GM21360 (cell line): ENCODE results near the gene PTPRT.
"Not testable (repeated sequence)": the region's sequence is repeated elsewhere in the genome, so short reads cannot be mapped to it uniquely, and the experiment has no call there.

Source experiments
- ATAC-seq: cut with Tn5 transposase; IDR thresholded peaks from one replicate; pipeline ENCODE4 v1.9.1; 2021; ENCODE audit warnings: mild to moderate bottlenecking, moderate library complexity; ENCODE audit not compliant: unreplicated experiment

Gene PTPRT

GRCh38 chr20:42920776-42921175 lies 268.9 kb downstream of the PTPRT start:
- no peak for ATAC-seq

GRCh38 chr20:42919316-42919715 lies 270.4 kb downstream of the PTPRT start:
- ATAC-seq = no peak

DNA sequence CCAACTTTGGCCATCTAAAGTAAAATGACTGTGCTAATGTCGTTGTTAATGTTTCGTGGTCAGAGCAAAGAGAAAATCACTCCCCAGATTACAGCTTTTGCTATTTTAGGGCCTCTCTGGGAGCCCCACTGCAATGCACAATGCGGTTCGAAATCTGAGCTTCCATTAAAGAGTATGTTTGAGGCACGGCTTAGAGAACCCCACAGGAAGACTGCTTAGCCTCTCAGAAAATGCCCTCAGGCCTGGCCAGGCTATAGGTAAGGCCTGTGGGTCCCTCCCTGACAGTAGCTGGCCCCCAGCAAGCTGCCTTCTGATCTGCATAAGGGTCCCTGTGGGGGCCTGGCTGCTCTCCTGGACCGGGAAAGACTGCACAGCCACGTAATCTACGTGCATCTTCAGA lies 274.6 kb downstream of the PTPRT start:
- ATAC-seq = no peak

DNA sequence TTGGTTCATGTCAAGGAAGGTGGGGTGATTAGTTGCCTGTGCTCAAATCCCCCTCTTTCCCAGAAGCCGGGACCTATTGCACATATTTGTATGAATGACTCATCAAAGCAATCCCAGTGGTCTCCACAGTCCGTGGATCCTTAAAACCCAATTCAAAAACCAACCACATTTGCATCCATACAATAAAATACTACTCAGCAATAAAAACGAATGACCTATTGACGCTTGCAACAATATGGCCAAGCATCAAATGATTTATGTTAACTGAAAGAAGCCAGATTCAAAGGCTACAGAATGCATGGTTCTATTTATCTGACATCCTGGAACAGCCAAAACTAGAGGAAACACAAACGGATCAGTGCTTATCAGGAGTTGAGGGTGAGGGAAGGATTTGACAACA lies 275.4 kb downstream of the PTPRT start:
- ATAC-seq = no peak

- ATAC-seq = not testable (repeated sequence)
Observed at GRCh38 chr20:42910808-42911207, 278.9 kb downstream of the PTPRT start.

GRCh38 chr20:42907730-42908129 lies 282.0 kb downstream of the PTPRT start:
- ATAC-seq = no peak

- no peak for ATAC-seq
Observed at GRCh38 chr20:42906120-42906519, 283.6 kb downstream of the PTPRT start.

DNA sequence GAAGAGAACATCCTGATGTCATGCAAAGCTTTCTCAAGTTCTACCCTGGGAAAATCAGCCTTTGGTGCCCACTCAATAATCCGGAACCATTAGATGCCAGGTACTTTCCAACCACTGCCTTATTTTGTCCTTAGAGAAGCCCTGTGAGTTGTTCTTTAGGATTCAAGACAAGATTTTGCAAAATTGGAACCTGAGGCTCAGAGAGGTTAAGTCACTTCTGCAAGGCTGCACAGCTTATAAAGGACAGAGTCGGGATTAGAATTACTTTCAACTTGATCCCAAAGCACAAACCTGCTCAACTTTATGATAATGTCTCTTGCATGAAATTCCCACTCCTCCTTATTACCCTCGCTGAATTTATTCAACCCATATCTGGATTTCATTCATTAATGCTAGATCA lies 287.2 kb downstream of the PTPRT start:
- no peak for ATAC-seq

GRCh38 chr20:42901689-42902440 lies 287.8 kb downstream of the PTPRT start:
- ATAC-seq = no peak

DNA sequence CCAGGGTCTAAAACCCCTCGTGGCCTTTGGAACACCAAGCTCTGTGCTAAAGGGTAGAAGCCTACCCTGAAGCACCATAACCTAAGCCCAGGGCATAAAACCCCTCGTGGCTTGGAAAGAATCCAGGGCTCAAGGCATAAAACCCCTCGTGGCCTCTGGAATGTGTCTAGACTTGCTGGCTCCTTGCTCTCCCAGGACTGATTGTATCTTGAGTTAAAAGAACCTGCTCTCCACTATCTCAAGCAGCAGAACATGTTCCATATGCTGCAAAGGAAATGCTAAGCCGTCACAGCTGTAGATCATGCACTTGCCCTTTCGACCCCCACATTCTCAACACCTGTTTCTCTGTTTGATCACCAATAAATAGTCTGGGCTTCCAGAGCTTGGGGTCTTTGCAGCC lies 288.9 kb downstream of the PTPRT start:
- ATAC-seq = not testable (repeated sequence)

DNA sequence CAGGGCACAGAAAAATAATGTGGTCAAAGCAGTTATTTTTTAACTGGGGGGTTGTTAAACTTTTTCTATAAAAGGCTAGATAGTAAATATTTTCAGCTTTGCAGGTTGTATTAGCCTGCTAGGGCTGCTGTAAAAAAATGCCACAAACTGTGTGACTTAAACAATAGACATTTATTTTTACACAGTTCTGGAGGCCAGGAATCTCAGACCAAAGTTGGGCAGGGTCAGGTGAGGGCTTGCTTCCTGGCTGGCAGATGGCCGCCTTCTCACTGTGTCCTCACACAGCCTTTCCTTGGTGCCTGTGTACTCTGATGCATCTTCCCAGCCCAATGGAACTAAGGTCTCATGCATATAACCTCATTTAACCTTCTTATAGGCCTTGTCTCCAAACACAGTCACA lies 294.7 kb downstream of the PTPRT start:
- ATAC-seq = no peak

DNA sequence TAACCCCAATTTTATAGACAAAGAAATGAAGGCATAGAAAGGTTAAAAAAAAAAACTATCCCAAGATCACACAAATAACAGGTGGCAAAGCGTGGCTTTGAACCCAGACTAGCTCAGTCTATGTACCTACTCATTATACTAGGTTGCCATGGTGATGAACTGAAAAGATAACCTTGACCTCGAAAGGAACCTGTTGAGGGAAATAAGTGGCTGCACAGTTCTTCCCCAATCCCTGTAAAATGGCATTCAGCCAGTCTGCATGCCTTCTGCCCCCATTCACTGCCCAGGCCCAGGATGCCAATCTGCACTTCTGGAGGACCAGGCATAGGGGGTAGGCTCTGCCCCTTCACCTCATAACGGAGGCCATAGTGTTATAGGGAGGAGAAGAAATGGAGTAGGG lies 295.2 kb downstream of the PTPRT start:
- ATAC-seq = no peak

DNA sequence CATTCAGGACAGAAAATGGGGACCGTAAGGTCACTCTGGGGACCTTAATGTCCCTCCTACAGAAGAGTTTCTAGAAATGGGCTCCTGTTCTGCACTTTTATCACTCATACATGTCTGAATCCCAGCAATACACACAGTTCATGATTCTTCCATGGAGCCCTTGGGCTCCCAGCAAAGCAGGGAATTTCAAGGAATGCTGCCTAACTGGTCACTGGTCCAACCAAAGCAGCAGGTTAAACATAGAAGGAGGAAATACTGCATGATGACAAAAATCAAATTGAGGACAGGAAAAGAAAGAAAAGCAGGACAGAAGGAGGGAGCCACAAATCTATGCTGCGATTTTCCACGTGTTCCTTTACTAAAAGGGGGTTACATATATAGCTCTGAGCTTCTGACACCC lies 300.2 kb downstream of the PTPRT start:
- no peak for ATAC-seq

- no peak for ATAC-seq
Observed at GRCh38 chr20:42887281-42887680, 302.4 kb downstream of the PTPRT start.

DNA sequence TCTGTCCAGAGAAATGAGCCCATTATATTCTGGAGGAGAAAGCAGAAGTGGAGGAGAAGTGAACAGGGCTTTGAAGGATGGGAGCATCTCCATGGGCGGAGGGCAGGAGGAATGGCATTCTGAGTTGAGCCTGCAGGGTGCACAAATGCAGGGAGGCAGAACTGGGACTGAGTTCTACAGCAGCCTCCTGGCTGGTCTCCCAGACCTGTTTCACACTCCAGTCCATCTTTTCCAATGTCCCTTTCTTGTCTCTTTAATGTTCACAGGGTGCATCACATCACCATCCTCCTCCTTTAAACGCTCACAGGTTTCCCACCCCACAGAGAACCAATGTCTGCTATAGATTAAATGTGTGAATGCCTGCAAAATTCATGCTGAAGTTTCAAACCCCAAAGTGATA lies 302.9 kb downstream of the PTPRT start:
- no peak for ATAC-seq

DNA sequence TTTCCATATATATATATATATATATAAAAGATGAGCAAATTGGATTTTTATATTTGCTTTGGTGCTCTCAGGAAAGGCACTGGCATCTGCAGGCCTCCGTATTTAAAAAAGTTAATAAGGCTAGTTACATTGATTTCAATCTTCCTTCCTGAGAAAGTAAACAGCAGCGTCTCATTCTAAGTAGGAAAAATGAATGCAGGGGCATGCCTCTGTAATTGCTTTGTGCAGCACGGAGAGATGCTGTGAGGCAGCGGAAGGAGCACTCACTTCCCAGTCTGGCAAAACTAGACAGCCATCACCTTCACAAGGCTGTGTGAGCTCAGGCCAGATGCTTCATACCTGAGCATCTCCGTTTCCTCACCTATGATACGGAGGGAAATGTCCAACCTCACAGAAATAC lies 303.7 kb downstream of the PTPRT start:
- ATAC-seq = no peak

GRCh38 chr20:42875581-42875980 lies 314.1 kb downstream of the PTPRT start:
- no peak for ATAC-seq

DNA sequence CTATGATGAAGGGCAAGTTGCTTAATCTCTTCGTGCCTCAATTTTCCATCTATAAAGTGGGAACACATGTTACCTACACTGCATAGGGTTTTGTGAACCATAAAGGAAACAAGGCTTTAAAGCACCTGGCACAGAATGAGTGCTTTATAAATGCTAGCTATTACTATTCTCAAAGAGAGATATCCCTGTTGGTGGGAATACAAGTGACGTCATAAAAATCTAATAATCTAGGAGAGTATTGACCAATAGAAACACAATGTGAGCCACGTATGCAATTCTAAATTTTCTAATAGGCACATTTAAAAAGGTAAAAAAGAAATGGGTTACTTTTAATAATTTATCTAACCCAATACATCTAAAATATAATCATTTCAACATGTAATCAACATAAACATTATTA lies 316.4 kb downstream of the PTPRT start:
- ATAC-seq = no peak

DNA sequence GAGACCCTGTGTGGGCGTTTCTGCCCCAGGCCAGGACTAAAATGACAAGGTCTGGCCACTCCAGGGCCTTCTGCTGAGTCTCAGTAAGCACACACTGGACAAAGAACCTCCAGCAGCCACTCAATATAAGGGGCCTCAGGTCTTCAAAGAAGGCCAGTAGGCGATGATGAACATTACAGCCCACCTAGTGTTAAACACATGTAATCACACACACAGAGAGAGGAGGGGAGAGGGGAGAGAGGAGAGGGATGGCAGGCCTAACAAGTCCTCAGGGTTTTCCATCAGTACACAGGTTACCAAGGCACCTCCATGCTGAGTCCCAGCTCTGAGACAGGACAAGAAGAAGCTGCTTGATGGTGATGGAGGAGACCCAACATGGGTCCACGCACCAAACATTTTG lies 325.6 kb downstream of the PTPRT start:
- ATAC-seq = no peak

GRCh38 chr20:42862446-42862845 lies 327.3 kb downstream of the PTPRT start:
- ATAC-seq = no peak

GRCh38 chr20:42857446-42857845 lies 332.3 kb downstream of the PTPRT start:
- no peak for ATAC-seq

GRCh38 chr20:42855896-42856295 lies 333.8 kb downstream of the PTPRT start:
- no peak for ATAC-seq

GRCh38 chr20:42852691-42853090 lies 337.0 kb downstream of the PTPRT start:
- no peak for ATAC-seq
